ENCODE data around the gene DDT.
"Not testable (repeated sequence)": the region's sequence is repeated elsewhere in the genome, so short reads cannot be mapped to it uniquely, and the experiment has no call there.

Gene DDT

DNA sequence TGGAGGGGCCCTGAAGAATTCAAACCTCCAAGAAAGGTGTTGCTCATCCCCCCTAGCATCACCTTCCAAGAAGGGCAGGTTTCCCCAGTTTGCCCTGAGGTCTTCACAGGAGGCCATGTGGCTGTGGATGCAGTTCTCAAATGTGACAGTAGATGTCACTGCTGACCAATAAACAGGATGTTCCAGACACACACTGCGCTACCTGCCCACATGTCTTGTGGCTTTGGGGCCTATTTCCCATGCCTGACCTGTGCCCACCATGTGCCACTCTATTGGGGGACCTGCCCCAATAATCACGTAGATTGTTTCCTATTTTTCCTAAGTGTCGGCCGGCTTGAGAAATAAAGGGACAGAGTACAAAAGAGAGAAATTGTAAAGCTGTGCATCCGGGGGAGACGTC, 10.2 kb upstream of the DDT start:
- TF ChIP-seq POLR2A (IDR thresholded peaks at IDR 0.05; ENCODE audit: low read depth, low read length) (no peak), PAX5 (IDR thresholded peaks at IDR 0.05; ENCODE audit: insufficient read depth, low read length, severe bottlenecking) (no peak), SPI1 (IDR thresholded peaks at IDR 0.05; ENCODE audit: low read depth, low read length) (no peak), TAF1 (IDR thresholded peaks at IDR 0.05; ENCODE audit: low read depth, low read length) (no peak), POU2F2 (IDR thresholded peaks at IDR 0.05; ENCODE audit: low read depth, low read length) (no peak), POLR2AphosphoS5 (IDR thresholded peaks at IDR 0.05; ENCODE audit: low read depth, low read length) (no peak)
- FAIRE-seq: no peak
- no peak for DNase-seq (ENCODE audit: insufficient read length, low spot score)

GRCh38 chr22:23980567-23980966, 6.3 kb upstream of the DDT start:
- not testable (repeated sequence) for DNase-seq (ENCODE audit: insufficient read length, low spot score); FAIRE-seq

DNA sequence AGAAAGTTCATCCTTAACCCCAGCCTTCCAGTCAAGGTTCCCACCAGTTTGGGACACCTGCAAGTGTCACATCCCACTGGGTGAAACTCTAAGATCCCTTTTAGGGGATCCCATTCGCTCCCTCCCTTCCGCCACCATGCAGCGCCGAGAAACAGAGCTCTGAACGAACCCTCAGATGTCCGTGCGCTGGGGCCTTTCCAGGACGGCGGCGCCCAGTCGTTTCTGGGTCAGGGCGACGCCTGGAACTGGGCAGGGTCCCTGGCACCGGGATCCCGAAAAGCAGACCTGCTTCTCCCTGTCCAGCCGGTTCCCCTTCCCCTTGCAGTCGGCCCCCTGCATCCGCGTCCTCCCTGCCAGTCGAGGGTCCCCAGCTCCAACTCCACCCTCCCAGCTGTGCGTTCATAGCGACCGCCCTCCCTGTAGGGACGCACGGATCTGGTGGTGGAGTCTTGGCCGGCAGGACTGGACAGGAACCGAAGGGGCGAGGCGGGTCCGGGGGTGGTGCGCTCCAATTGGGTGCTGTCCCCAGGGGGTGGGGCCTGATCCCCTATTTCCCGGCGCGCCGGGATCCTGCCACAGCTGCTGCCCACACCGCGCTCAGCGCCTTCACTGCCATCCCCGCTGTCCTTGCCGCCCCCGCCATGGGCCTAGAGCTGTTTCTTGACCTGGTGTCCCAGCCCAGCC, 5.5 kb upstream of the DDT start, which contains the start of gene GSTT2:
Gene GSTT2, plus strand, starts transcription at position 578 of the 684 bp plus-strand sequence.
- not testable (repeated sequence) for FAIRE-seq; DNase-seq (ENCODE audit: insufficient read length, low spot score)

- DNase-seq (ENCODE audit: insufficient read length, low spot score); FAIRE-seq: not testable (repeated sequence)
These were observed 3.1 kb upstream of the DDT start for GRCh38 chr22:23977304-23977703.

- not testable (repeated sequence) for DNase-seq (ENCODE audit: insufficient read length, low spot score)
- FAIRE-seq: peak; percentile 28
These were observed 653 bp upstream of the DDT start for GRCh38 chr22:23974836-23975352.

DNA sequence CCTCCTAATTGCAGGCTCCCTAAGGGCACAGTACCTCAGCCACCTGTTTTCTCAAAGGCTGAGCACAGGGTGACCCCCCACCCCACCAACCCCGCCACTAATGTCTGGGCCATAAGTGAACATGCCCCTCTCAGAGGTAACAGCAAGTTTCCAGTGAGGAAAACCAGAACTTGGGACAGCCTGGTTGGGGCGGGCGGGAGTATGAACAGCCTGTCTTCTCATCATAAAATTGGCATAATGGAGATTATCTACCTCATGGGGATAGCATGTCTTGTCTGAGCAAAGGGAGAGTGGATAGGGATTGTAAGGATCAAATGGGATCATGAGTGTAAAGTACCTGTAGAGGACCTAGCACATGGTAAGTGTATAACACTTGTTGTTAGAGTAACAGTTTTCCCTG, 2.3 kb downstream of the DDT start:
- DNase-seq (ENCODE audit: insufficient read length, low spot score); FAIRE-seq: not testable (repeated sequence)

GRCh38 chr22:23970816-23971486, 3.3 kb downstream of the DDT start:
- DNase-seq (ENCODE audit: insufficient read length, low spot score): no peak
- no peak for TF ChIP-seq PAX5 (IDR thresholded peaks at IDR 0.05; ENCODE audit: insufficient read depth, low read length, severe bottlenecking)
- no peak for TF ChIP-seq SPI1 (IDR thresholded peaks at IDR 0.05; ENCODE audit: low read depth, low read length)
- TF ChIP-seq TAF1 (IDR thresholded peaks at IDR 0.05; ENCODE audit: low read depth, low read length): no peak
- TF ChIP-seq POU2F2 (IDR thresholded peaks at IDR 0.05; ENCODE audit: low read depth, low read length): no peak
- no peak for TF ChIP-seq POLR2AphosphoS5 (IDR thresholded peaks at IDR 0.05; ENCODE audit: low read depth, low read length)
- no peak for TF ChIP-seq POLR2A (IDR thresholded peaks at IDR 0.05; ENCODE audit: low read depth, low read length)
- FAIRE-seq: no peak

DNA sequence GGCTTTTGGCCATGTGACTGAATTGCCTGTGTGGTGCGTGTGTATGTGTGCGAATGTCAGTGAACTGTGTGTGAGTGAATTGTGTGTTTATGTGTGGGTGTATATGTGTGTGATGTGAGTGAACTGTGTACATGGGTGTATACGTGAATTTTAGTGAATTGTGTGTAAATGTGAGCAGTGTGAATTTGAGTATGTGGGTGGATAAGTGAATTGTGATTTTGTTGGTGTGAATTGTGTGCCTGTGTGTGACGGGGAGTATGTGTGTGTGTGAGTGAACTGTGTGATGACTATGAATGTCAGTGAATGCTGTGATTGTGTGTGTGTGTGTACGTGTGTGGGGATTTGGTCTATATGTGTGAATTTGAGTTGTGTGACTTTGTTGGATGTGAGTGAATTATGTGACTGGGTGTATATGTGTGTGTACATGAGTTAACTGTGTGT, 4.0 kb downstream of the DDT start:
- no peak for DNase-seq (ENCODE audit: insufficient read length, low spot score)
- peak; percentile 40 for FAIRE-seq
- TF ChIP-seq POLR2AphosphoS5 (IDR thresholded peaks at IDR 0.05; ENCODE audit: low read depth, low read length) (0 out of 2 replicates have a peak, but pooled peaks have one; percentile 25), POU2F2 (IDR thresholded peaks at IDR 0.05; ENCODE audit: low read depth, low read length) (no peak)

- TF ChIP-seq POU2F2 (IDR thresholded peaks at IDR 0.05; ENCODE audit: low read depth, low read length): no peak
- TF ChIP-seq SPI1 (IDR thresholded peaks at IDR 0.05; ENCODE audit: low read depth, low read length): no peak
- TF ChIP-seq PAX5 (IDR thresholded peaks at IDR 0.05; ENCODE audit: insufficient read depth, low read length, severe bottlenecking): no peak
- TF ChIP-seq POLR2A (IDR thresholded peaks at IDR 0.05; ENCODE audit: low read depth, low read length): no peak
- no peak for TF ChIP-seq POLR2AphosphoS5 (IDR thresholded peaks at IDR 0.05; ENCODE audit: low read depth, low read length)
- no peak for TF ChIP-seq TAF1 (IDR thresholded peaks at IDR 0.05; ENCODE audit: low read depth, low read length)
- DNase-seq (ENCODE audit: insufficient read length, low spot score): no peak
- FAIRE-seq: no peak
These were observed 5.2 kb downstream of the DDT start for GRCh38 chr22:23969071-23969470.

GRCh38 chr22:23966568-23966967, 7.7 kb downstream of the DDT start, which contains the start of gene DDTL:
Gene DDTL (plus strand): TSS chr22:23966888. CDS start chr22:23966915, 27 bp downstream.
- DNase-seq (ENCODE audit: insufficient read length, low spot score): not testable (repeated sequence)
- FAIRE-seq: peak; percentile 97

DNA sequence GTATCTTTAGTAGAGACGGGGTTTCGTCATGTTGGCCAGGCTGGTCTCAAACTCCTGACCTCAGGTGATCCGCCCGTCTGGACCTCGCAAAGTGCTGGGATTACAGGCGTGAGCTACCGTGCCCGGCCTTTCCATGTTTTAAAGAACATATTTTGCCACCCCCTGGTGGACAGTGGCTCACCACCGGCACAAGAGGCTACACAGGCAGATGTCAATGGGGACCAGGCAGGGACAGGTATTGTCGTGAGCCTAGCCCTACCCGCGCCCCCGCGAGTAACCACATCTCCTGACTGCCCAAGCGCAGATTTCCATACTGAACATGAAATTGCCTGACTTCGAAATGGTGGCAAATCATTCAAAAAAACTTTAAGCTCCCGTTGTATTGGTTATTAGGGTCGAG, 8.1 kb downstream of the DDT start:
- DNase-seq (ENCODE audit: insufficient read length, low spot score): not testable (repeated sequence)
- peak; percentile 69 for FAIRE-seq

- DNase-seq (ENCODE audit: insufficient read length, low spot score): not testable (repeated sequence)
- peak; percentile 64 for FAIRE-seq
These were observed 13.0 kb downstream of the DDT start, which contains the start of gene GSTT2B for GRCh38 chr22:23961084-23961771. Gene GSTT2B (minus strand): TSS chr22:23961195. CDS start chr22:23961131, 64 bp downstream.

- FAIRE-seq: peak; percentile 99
- peak; percentile 46 for DNase-seq (ENCODE audit: insufficient read length, low spot score)
These were observed 17.8 kb downstream of the DDT start for GRCh38 chr22:23956301-23956900.

GRCh38 chr22:23955886-23956285, 18.4 kb downstream of the DDT start:
- FAIRE-seq; DNase-seq (ENCODE audit: insufficient read length, low spot score): not testable (repeated sequence)

DNA sequence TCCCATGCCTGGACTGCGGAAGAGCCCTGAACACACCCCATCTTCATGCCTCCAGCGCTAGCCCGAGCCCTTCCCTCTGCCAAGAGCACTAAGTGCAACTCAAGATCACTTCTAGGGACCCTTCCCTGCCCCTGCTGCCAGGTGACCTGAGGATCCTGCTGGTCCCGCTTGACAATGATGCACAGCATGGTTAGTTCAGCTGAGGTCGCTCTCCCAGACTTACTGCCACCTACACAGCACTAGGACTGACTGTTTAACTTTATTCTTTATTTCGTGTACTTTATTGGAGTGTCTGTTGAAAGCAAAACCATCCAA, 19.3 kb downstream of the DDT start:
- not testable (repeated sequence) for FAIRE-seq; DNase-seq (ENCODE audit: insufficient read length, low spot score)

DNA sequence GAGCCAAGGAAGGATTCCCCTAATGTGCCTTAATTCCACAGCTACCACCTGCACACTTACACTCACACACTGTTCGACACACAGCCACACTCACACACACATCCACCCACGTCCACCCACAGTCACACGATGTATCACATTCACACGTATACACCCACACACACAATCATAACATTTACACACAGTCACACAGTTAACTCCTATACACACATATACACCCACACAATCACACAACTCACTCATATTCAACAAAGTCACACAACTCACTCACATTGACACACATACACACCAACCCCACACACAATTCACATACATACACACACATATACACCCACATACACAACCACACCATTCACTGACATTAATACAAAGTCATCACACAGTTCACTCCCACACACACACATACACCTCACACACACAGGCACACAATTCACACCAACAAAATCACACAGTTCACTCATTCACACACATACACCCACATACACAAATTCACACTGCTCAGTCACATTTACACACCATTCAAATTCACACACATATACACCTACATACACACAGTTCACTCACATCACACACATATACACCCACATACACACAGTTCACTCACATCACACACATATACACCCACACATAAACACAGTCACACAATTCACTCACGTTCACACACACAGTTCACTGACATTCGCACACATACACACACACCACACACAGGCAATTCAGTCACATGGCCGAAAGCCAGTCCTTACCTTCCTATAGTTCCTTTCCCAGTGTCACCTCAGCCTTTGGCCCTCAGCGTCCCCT, 19.8 kb downstream of the DDT start:
- FAIRE-seq: peak; percentile 79
- DNase-seq (ENCODE audit: insufficient read length, low spot score): not testable (repeated sequence)
